MM.1S (cell line): ENCODE measurements around the gene GNAT1.

ENCODE experiments used
- DNase-seq: peaks from one replicate; pipeline ENCODE4 v3.0.0-alpha.2; 2015
- H2AFZ ChIP-seq: fragments of 300-600 bp; sonication (generic); 2 replicates; pipeline ENCODE4 v1.6.0; 2016; ENCODE audit warnings: antibody characterized with exemption, low read length
- H3F3A ChIP-seq: fragments of 300-600 bp; sonication (generic); 2 replicates; pipeline ENCODE4 v1.6.1; 2016; ENCODE audit warnings: mild to moderate bottlenecking, antibody characterized with exemption, low read length, moderate library complexity, mixed read lengths; ENCODE audit not compliant: insufficient read depth
- H3K27ac ChIP-seq: fragments of 300-600 bp; sonication (generic); 2 replicates; pipeline ENCODE4 v1.5.1; 2016; ENCODE audit warnings: mild to moderate bottlenecking, low read length
- H3K27me3 ChIP-seq: fragments of 300-600 bp; sonication (generic); replicated peaks from 2 replicates; pipeline ENCODE4 v1.6.0; 2016; ENCODE audit warnings: low read length; ENCODE audit not compliant: insufficient read depth
- H3K36me3 ChIP-seq: fragments of 300-600 bp; sonication (generic); replicated peaks from 2 replicates; pipeline ENCODE4 v1.6.1; 2016; ENCODE audit warnings: mild to moderate bottlenecking, low read length, mixed read lengths; ENCODE audit not compliant: insufficient read depth
- H3K4me1 ChIP-seq: fragments of 300-600 bp; sonication (generic); 2 replicates; pipeline ENCODE4 v1.6.1; 2016; ENCODE audit warnings: low read length, mixed read lengths
- H3K4me2 ChIP-seq: fragments of 300-600 bp; sonication (generic); 2 replicates; pipeline ENCODE4 v1.6.0; 2016; ENCODE audit warnings: low read depth, low read length
- H3K4me3 ChIP-seq: fragments of 300-600 bp; sonication (generic); 2 replicates; pipeline ENCODE4 v1.5.1; 2016; ENCODE audit warnings: low read length, mixed read lengths
- H3K79me2 ChIP-seq: fragments of 300-600 bp; sonication (generic); 2 replicates; pipeline ENCODE4 v1.6.1; 2016; ENCODE audit warnings: mixed run types, low read length, mixed read lengths
- H3K9ac ChIP-seq: fragments of 300-600 bp; sonication (generic); 2 replicates; pipeline ENCODE4 v1.6.1; 2016; ENCODE audit warnings: low read length, mixed read lengths
- H3K9me2 ChIP-seq: fragments of 300-600 bp; sonication (generic); replicated peaks from 2 replicates; pipeline ENCODE4 v1.6.1; 2016; ENCODE audit warnings: mild to moderate bottlenecking, low read length, mixed read lengths; ENCODE audit not compliant: insufficient read depth
- H3K9me3 ChIP-seq: fragments of 300-600 bp; sonication (generic); replicated peaks from 2 replicates; pipeline ENCODE4 v1.6.1; 2016; ENCODE audit warnings: mild to moderate bottlenecking, low read length, mixed read lengths; ENCODE audit not compliant: insufficient read depth
- H4K20me1 ChIP-seq: fragments of 300-600 bp; sonication (generic); 2 replicates; pipeline ENCODE4 v1.6.1; 2016; ENCODE audit warnings: mild to moderate bottlenecking, low read length, moderate library complexity, mixed read lengths; ENCODE audit not compliant: insufficient read depth
- EZH2 ChIP-seq: fragments of 300-600 bp; sonication (generic); optimal IDR thresholded peaks from 2 replicates; pipeline ENCODE3; 2017; ENCODE audit warnings: low read depth, mild to moderate bottlenecking, antibody characterized with exemption, low read length, mixed read lengths
- EZH2phosphoT487 ChIP-seq: fragments of 300-600 bp; sonication (generic); IDR thresholded peaks from 2 replicates; pipeline ENCODE4 v1.6.1; 2018; ENCODE audit warnings: antibody characterized with exemption, low read length
- TF ChIP-seq, protein P1 (sequence below): fragments of 300-600 bp; sonication (generic); IDR thresholded peaks from 2 replicates; pipeline ENCODE4 v1.5.1; 2016; ENCODE audit warnings: antibody characterized with exemption, low read length, mixed read lengths

Gene GNAT1

DNA sequence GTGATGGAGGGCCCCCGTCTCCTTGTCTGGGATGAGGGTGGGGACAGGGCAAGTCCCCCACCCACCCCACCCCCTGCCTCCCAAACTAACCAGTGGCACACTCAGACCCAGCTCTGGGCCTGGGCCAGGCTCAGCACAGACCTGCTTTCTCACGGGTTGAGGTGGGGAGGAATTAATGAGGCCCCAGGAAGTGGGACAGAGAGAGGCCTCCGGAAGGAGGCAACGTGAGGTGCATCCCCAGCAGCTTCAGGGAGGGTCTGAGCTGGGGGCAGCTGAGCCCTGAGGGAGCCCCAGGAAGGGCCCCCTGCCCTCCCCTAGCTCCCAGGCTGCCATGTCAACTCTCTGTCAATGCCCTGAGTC lies 29.6 kb downstream of the GNAT1 start:
- no peaks in the 10 kb centered on the region for H3K79me2 ChIP-seq
- H3K4me2 ChIP-seq = no peak overlapping the region
- TF ChIP-seq, protein P1, sequence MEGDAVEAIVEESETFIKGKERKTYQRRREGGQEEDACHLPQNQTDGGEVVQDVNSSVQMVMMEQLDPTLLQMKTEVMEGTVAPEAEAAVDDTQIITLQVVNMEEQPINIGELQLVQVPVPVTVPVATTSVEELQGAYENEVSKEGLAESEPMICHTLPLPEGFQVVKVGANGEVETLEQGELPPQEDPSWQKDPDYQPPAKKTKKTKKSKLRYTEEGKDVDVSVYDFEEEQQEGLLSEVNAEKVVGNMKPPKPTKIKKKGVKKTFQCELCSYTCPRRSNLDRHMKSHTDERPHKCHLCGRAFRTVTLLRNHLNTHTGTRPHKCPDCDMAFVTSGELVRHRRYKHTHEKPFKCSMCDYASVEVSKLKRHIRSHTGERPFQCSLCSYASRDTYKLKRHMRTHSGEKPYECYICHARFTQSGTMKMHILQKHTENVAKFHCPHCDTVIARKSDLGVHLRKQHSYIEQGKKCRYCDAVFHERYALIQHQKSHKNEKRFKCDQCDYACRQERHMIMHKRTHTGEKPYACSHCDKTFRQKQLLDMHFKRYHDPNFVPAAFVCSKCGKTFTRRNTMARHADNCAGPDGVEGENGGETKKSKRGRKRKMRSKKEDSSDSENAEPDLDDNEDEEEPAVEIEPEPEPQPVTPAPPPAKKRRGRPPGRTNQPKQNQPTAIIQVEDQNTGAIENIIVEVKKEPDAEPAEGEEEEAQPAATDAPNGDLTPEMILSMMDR = no peak
- TF ChIP-seq EZH2phosphoT487 (no peak), EZH2 (no peak)
- H3K4me1 ChIP-seq = no peaks in the 10 kb centered on the region
- no peaks in the 10 kb centered on the region for H4K20me1 ChIP-seq
- no peak overlapping the region for H2AFZ ChIP-seq
- DNase-seq = no peak
- H3K9ac ChIP-seq = no peak overlapping the region
- no peak overlapping the region for H3K4me3 ChIP-seq
- no peaks in the 10 kb centered on the region for H3K9me2 ChIP-seq
- no peaks in the 10 kb centered on the region for H3K36me3 ChIP-seq
- peaks cover 67% of the 10 kb centered on the region for H3K27me3 ChIP-seq
- H3K9me3 ChIP-seq = no peaks in the 10 kb centered on the region
- no peak overlapping the region for H3K27ac ChIP-seq
- no peaks in the 10 kb centered on the region for H3F3A ChIP-seq

DNA sequence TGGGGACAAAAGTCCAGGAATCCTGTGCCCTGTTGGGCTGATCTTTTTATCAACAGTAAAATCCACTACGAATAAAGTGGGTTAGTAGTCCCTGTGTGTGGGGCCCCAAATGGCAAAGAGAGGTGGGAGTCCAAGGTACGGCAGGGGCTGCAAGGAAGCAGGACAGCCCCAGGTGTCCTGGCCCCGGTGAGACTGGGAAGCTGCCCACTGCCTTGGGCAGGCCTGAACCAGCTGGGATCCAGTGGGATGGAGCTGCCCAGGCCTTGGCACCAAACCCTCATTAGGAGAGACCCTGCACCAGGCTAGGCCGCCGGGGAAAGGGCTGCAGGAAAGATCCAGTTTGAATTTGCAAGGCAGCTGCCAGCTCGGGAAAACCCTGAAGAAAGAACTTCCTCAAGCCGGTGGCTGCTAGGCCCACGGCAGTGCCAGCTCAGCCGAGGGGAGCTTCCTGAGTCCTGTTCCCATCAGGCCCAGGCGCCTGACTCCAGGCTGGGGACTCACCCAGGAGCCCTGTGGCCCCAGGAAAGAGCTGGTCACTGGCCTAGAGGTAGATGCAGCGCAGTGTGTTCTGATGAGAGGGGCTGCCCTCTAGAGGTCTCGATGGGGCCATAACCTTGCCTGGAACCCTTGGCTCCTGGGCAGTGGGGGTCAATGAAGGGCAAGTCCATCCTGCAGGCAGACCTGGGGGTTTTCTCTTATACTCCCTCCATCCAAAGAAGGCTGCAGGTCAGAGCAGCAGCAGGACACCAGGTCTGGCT lies 30.2 kb downstream of the GNAT1 start:
- H3K4me3 ChIP-seq = no peak overlapping the region
- H3K79me2 ChIP-seq = no peaks in the 10 kb centered on the region
- no peaks in the 10 kb centered on the region for H3K9me2 ChIP-seq
- no peak overlapping the region for H2AFZ ChIP-seq
- no peak for DNase-seq
- H3K4me1 ChIP-seq = no peaks in the 10 kb centered on the region
- TF ChIP-seq, protein P1 = peak; percentile 9; the same call in 1 of the 2 replicates
- TF ChIP-seq EZH2phosphoT487 = no peak
- H3K4me2 ChIP-seq = no peak overlapping the region
- no peaks in the 10 kb centered on the region for H3K36me3 ChIP-seq
- H3K27ac ChIP-seq = no peak overlapping the region
- H3K9ac ChIP-seq = no peak overlapping the region
- H3K9me3 ChIP-seq = no peaks in the 10 kb centered on the region
- H3K27me3 ChIP-seq = peaks cover 61% of the 10 kb centered on the region
- H3F3A ChIP-seq = no peaks in the 10 kb centered on the region
- H4K20me1 ChIP-seq = no peaks in the 10 kb centered on the region

DNA sequence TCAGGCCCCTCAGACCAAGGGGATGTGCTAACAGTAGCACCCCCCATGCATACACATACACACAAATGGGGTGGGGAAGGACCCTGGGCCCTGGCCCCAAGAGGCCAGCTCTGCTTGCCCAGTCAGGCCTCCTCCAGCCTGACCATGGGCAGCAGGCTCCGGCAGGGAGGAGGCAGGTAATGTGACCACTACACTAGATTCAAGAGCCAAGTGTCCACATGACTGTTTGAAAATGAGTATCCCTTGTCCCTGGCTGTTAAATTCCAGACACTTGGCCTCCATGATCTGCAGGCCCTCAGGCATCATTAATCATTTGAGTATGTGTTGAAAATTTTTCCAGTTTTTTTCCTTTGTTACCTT lies 30.7 kb downstream of the GNAT1 start:
- H3K9me2 ChIP-seq = no peaks in the 10 kb centered on the region
- no peak overlapping the region for H3K4me3 ChIP-seq
- no peaks in the 10 kb centered on the region for H3K36me3 ChIP-seq
- H3K27ac ChIP-seq = no peak overlapping the region
- H3K4me2 ChIP-seq = no peak overlapping the region
- TF ChIP-seq EZH2 = no peak
- TF ChIP-seq, protein P1 = no peak
- TF ChIP-seq EZH2phosphoT487 = no peak
- DNase-seq = no peak
- H4K20me1 ChIP-seq = no peaks in the 10 kb centered on the region
- peaks cover 57% of the 10 kb centered on the region for H3K27me3 ChIP-seq
- H3F3A ChIP-seq = peaks cover 5% of the 10 kb centered on the region; the same call in 1 of the 2 replicates
- no peak overlapping the region for H3K9ac ChIP-seq
- no peak overlapping the region for H2AFZ ChIP-seq
- no peaks in the 10 kb centered on the region for H3K79me2 ChIP-seq
- H3K9me3 ChIP-seq = no peaks in the 10 kb centered on the region
- 0 out of 2 replicates have a peak, but pooled peaks cover 2% of the 10 kb centered on the region for H3K4me1 ChIP-seq
